GM18526 (cell line): ENCODE results near the gene ZC3H18.

Source experiments
- POLR2A ChIP-seq: IDR thresholded peaks from 3 replicates; pipeline ENCODE4 v1.6.1; 2011; ENCODE audit not compliant: insufficient read length; ENCODE audit errors: extremely low read depth

Gene ZC3H18

GRCh38 chr16:88538366-88539060 lies 31.7 kb upstream of the ZC3H18 start:
- TF ChIP-seq POLR2A: no peak

GRCh38 chr16:88539261-88539651 lies 30.9 kb upstream of the ZC3H18 start:
- no peak for TF ChIP-seq POLR2A

- TF ChIP-seq POLR2A: no peak
Observed at GRCh38 chr16:88539652-88540345, 30.4 kb upstream of the ZC3H18 start.

GRCh38 chr16:88540346-88540977 lies 29.7 kb upstream of the ZC3H18 start:
- no peak for TF ChIP-seq POLR2A

- no peak for TF ChIP-seq POLR2A
Observed at GRCh38 chr16:88541831-88542616, 28.2 kb upstream of the ZC3H18 start.

- TF ChIP-seq POLR2A: no peak
Observed at GRCh38 chr16:88543230-88543813, 26.9 kb upstream of the ZC3H18 start.

GRCh38 chr16:88545781-88546180 lies 24.4 kb upstream of the ZC3H18 start:
- no peak for TF ChIP-seq POLR2A

GRCh38 chr16:88548131-88548874 lies 21.9 kb upstream of the ZC3H18 start:
- TF ChIP-seq POLR2A: no peak

GRCh38 chr16:88548985-88549384 lies 21.2 kb upstream of the ZC3H18 start:
- TF ChIP-seq POLR2A: no peak

- no peak for TF ChIP-seq POLR2A
Observed at GRCh38 chr16:88549671-88550245, 20.4 kb upstream of the ZC3H18 start.

- no peak for TF ChIP-seq POLR2A
Observed at GRCh38 chr16:88550246-88550661, 19.9 kb upstream of the ZC3H18 start.

GRCh38 chr16:88552166-88552565 lies 18.0 kb upstream of the ZC3H18 start:
- no peak for TF ChIP-seq POLR2A

- TF ChIP-seq POLR2A: no peak
Observed at GRCh38 chr16:88552815-88553214, 17.4 kb upstream of the ZC3H18 start.

GRCh38 chr16:88553739-88554138 lies 16.5 kb upstream of the ZC3H18 start:
- no peak for TF ChIP-seq POLR2A
